Measurements from ENCODE around the gene MYO7A. TPM values are rescaled to one million over a fixed set of nuclear protein-coding genes. Genes with fewer than 3 reads are reported as not detected.

The MYO7A gene
- total RNA-seq, 2 donors from 2014 or later = 3.1 to 102 TPM

GRCh38 chr11:77115956-77116355 lies 12.1 kb upstream of the MYO7A start:
- Histone ChIP-seq H3K27ac (no peak overlapping the region), H3K36me3 (peaks cover 0 to 3% of the 10 kb centered on the region in 2 donors), H3K4me1 (replicated peaks) (no peaks in the 10 kb centered on the region), H3K4me3 (no peak overlapping the region), H3K9me3 (no peaks in the 10 kb centered on the region), H3K27me3 (replicated peaks; ENCODE audit: insufficient read depth) (no peaks in the 10 kb centered on the region)
- 91% methylated on average over 15 of the region's 15 CpGs for WGBS
- DNase-seq (ENCODE audit: low spot score) = no peak
- intact Hi-C loops (cut with DNase I) = no loop called here
- no peak for TF ChIP-seq POLR2AphosphoS5 (IDR thresholded peaks at IDR 0.05)
- TF ChIP-seq POLR2A (IDR thresholded peaks at IDR 0.05) = no peak
- TF ChIP-seq CTCF (IDR thresholded peaks at IDR 0.05) = no peak

GRCh38 chr11:77117492-77117891 lies 10.6 kb upstream of the MYO7A start:
- Histone ChIP-seq H3K36me3 (peaks cover 0 to 3% of the 10 kb centered on the region in 2 donors), H3K9me3 (no peaks in the 10 kb centered on the region), H3K4me3 (no peak overlapping the region), H3K27ac (no peak overlapping the region), H3K27me3 (replicated peaks; ENCODE audit: insufficient read depth) (no peaks in the 10 kb centered on the region), H3K4me1 (replicated peaks) (no peaks in the 10 kb centered on the region)
- TF ChIP-seq POLR2AphosphoS5 (IDR thresholded peaks at IDR 0.05) = no peak
- TF ChIP-seq CTCF (IDR thresholded peaks at IDR 0.05) = no peak
- no peak for TF ChIP-seq POLR2A (IDR thresholded peaks at IDR 0.05)
- WGBS = 66% methylated on average over 7 of the region's 7 CpGs
- intact Hi-C loops (cut with DNase I) = no loop called here
- DNase-seq (ENCODE audit: low spot score) = no peak

GRCh38 chr11:77118086-77118485 lies 10.0 kb upstream of the MYO7A start:
- TF ChIP-seq POLR2A (IDR thresholded peaks at IDR 0.05) (no peak), POLR2AphosphoS5 (IDR thresholded peaks at IDR 0.05) (no peak), CTCF (IDR thresholded peaks at IDR 0.05) (no peak)
- WGBS = 93% methylated on average over 17 of the region's 17 CpGs
- no peaks in the 10 kb centered on the region for H3K4me1 ChIP-seq (replicated peaks)
- intact Hi-C loops (cut with DNase I) = no loop called here
- no peak overlapping the region for H3K4me3 ChIP-seq
- H3K27ac ChIP-seq = no peak overlapping the region
- no peaks in the 10 kb centered on the region for H3K9me3 ChIP-seq
- DNase-seq (ENCODE audit: low spot score) = no peak
- peaks cover 0 to 6% of the 10 kb centered on the region in 2 donors for H3K36me3 ChIP-seq
- no peaks in the 10 kb centered on the region for H3K27me3 ChIP-seq (replicated peaks; ENCODE audit: insufficient read depth)

- 89% methylated on average over 12 of the region's 12 CpGs for WGBS
- H3K27ac ChIP-seq = no peak overlapping the region
Measured at GRCh38 chr11:77118971-77119370, 9.1 kb upstream of the MYO7A start.

More at GRCh38 chr11:77118971-77119370, 9.1 kb upstream of the MYO7A start:
- intact Hi-C loops (cut with DNase I) = no loop called here
- Histone ChIP-seq H3K4me1 (replicated peaks) (no peaks in the 10 kb centered on the region), H3K4me3 (no peak overlapping the region), H3K36me3 (peaks cover 0 to 6% of the 10 kb centered on the region in 2 donors), H3K27me3 (replicated peaks; ENCODE audit: insufficient read depth) (no peaks in the 10 kb centered on the region), H3K9me3 (no peaks in the 10 kb centered on the region)
- TF ChIP-seq POLR2AphosphoS5 (IDR thresholded peaks at IDR 0.05) (no peak), POLR2A (IDR thresholded peaks at IDR 0.05) (no peak), CTCF (IDR thresholded peaks at IDR 0.05) (no peak)
- DNase-seq (ENCODE audit: low spot score) = no peak
